ENCODE data around the gene BRMS1.

DNA sequence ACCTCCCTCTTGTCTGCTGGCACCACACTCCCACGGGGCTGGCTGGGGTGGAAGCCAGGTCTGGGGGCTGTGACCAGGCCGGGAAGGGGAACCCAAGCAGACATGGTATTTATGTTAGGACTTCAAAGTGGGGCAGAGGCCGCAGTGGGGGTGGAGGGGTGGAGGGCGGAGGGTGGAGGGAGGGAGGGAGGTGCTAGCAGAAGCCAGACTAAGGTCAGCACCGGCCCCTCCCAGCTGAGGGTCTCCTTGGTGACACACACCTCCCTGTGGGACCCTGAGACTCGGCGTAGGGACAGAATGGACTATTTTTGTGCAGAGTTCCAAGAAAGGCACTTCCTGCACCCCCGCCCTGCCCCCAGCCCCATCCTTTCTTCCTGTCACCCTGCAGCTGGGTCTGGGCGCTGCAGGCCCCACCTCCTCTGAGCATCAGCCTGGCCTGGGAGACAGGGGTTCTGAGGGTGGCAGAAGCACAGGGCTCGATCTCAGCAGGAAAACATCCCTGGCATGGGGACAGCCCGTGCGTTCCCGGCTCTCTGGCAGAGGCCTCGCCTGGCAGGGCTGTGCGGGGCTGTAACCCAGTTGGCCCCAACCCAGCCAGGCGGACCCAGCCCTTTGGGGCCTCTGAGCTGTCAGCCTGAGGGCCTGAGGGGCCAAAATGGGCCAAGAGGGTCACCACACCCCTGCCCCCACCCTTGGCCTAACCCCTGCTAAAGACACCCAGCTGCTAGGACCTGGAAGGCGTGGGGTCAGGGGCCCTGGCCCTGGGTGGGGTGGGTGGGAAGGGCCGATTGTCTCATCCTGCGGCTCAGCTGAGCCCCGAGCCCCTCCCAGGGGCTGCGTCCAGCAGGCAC, 18.4 kb downstream of the BRMS1 start:
- TF ChIP-seq, protein P1, sequence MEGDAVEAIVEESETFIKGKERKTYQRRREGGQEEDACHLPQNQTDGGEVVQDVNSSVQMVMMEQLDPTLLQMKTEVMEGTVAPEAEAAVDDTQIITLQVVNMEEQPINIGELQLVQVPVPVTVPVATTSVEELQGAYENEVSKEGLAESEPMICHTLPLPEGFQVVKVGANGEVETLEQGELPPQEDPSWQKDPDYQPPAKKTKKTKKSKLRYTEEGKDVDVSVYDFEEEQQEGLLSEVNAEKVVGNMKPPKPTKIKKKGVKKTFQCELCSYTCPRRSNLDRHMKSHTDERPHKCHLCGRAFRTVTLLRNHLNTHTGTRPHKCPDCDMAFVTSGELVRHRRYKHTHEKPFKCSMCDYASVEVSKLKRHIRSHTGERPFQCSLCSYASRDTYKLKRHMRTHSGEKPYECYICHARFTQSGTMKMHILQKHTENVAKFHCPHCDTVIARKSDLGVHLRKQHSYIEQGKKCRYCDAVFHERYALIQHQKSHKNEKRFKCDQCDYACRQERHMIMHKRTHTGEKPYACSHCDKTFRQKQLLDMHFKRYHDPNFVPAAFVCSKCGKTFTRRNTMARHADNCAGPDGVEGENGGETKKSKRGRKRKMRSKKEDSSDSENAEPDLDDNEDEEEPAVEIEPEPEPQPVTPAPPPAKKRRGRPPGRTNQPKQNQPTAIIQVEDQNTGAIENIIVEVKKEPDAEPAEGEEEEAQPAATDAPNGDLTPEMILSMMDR (conservative IDR thresholded peaks at IDR 0.05; ENCODE audit: low read depth, low read length), result no peak
- TF ChIP-seq EZH2 (IDR thresholded peaks at IDR 0.05; ENCODE audit: low read length, unreplicated experiment), result no peak

Data from PC-3 (cell line).